HEK293T (cell line): ENCODE results near the gene PLCZ1.

ENCODE experiments used
- CTCF ChIA-PET: fragments of 350-600 bp; formaldehyde crosslinking; extraction: SDS; loops from one replicate; lab custom pipeline; 2021; ENCODE audit warnings: antibody characterized with exemption, inconsistent platforms; lab: Yijun Ruan, JAX
- POLR2A ChIA-PET: fragments of 350-600 bp; formaldehyde crosslinking; extraction: SDS; loops from one replicate; lab custom pipeline; 2020; ENCODE audit warnings: antibody characterized with exemption, inconsistent platforms; lab: Yijun Ruan, JAX
- DNase-seq: peaks from one replicate; pipeline ENCODE4 v3.0.0; 2012; ENCODE audit warnings: mixed read lengths; ENCODE audit errors: extremely low spot score
- ARNT ChIP-seq: fragments of 450-650 bp; IDR thresholded peaks from 2 replicates; pipeline ENCODE4 v1.6.1; 2017; ENCODE audit warnings: mild to moderate bottlenecking
- BHLHE40 ChIP-seq: fragments of 450-650 bp; IDR thresholded peaks from 2 replicates; pipeline ENCODE4 v1.6.1; 2016; ENCODE audit warnings: mild to moderate bottlenecking, moderate library complexity, borderline replicate concordance
- CTBP1 ChIP-seq: fragments of 450-650 bp; IDR thresholded peaks from 2 replicates; pipeline ENCODE4 v1.6.1; 2016; ENCODE audit warnings: borderline replicate concordance
- ELF4 ChIP-seq: fragments of 450-650 bp; IDR thresholded peaks from 2 replicates; pipeline ENCODE4 v1.6.1; 2017; ENCODE audit warnings: antibody characterized with exemption
- FOXA1 ChIP-seq: fragments of 450-650 bp; IDR thresholded peaks from 2 replicates; pipeline ENCODE4 v1.6.1; 2016; ENCODE audit warnings: mild to moderate bottlenecking
- FOXK2 ChIP-seq: fragments of 450-650 bp; IDR thresholded peaks from 2 replicates; pipeline ENCODE4 v1.6.1; 2016; ENCODE audit warnings: mild to moderate bottlenecking
- FOXM1 ChIP-seq: fragments of 450-650 bp; IDR thresholded peaks from 2 replicates; pipeline ENCODE4 v1.6.1; 2017; ENCODE audit warnings: mild to moderate bottlenecking, borderline replicate concordance
- HDGF ChIP-seq: fragments of 450-650 bp; IDR thresholded peaks from 2 replicates; pipeline ENCODE4 v1.6.1; 2017; ENCODE audit warnings: antibody characterized with exemption, borderline replicate concordance
- L3MBTL2 ChIP-seq: fragments of 450-650 bp; conservative IDR thresholded peaks from 2 replicates; pipeline ENCODE4 v1.6.1; 2016; ENCODE audit warnings: mild to moderate bottlenecking
- LEF1 ChIP-seq: fragments of 450-650 bp; IDR thresholded peaks from 2 replicates; pipeline ENCODE4 v1.6.1; 2017; ENCODE audit warnings: mild to moderate bottlenecking, borderline replicate concordance
- NFRKB ChIP-seq: fragments of 450-650 bp; IDR thresholded peaks from 2 replicates; pipeline ENCODE4 v1.6.1; 2016; ENCODE audit warnings: mild to moderate bottlenecking, moderate library complexity
- PKNOX1 ChIP-seq: fragments of 450-650 bp; IDR thresholded peaks from 2 replicates; pipeline ENCODE4 v1.6.1; 2016
- SP1 ChIP-seq: fragments of 450-650 bp; IDR thresholded peaks from 2 replicates; pipeline ENCODE4 v1.6.1; 2017
- SUZ12 ChIP-seq: fragments of 450-650 bp; IDR thresholded peaks from 2 replicates; pipeline ENCODE4 v1.6.1; 2016; ENCODE audit warnings: mild to moderate bottlenecking
- TARDBP ChIP-seq: fragments of 450-650 bp; IDR thresholded peaks from 2 replicates; pipeline ENCODE4 v1.6.1; 2016
- ZNF384 ChIP-seq: fragments of 450-650 bp; IDR thresholded peaks from 2 replicates; pipeline ENCODE4 v1.6.1; 2016

The PLCZ1 gene

GRCh38 chr12:18731156-18731555 lies 6.7 kb downstream of the PLCZ1 start:
- CTCF ChIA-PET = no interaction called here
- POLR2A ChIA-PET = no interaction called here
- TF ChIP-seq ELF4 = no peak
- TF ChIP-seq LEF1 = no peak
- no peak for TF ChIP-seq ZNF384
- no peak for TF ChIP-seq NFRKB
- TF ChIP-seq FOXK2 = no peak
- no peak for TF ChIP-seq FOXM1
- no peak for TF ChIP-seq BHLHE40
- TF ChIP-seq ARNT = no peak
- no peak for TF ChIP-seq TARDBP
- no peak for TF ChIP-seq SUZ12
- no peak for TF ChIP-seq L3MBTL2
- TF ChIP-seq SP1 = no peak
- no peak for TF ChIP-seq CTBP1
- no peak for TF ChIP-seq HDGF
- DNase-seq = no peak

- TF ChIP-seq LEF1 (no peak), SP1 (no peak), FOXM1 (no peak), L3MBTL2 (no peak), ARNT (no peak), SUZ12 (no peak), NFRKB (no peak), BHLHE40 (no peak), ZNF384 (no peak), ELF4 (no peak), FOXK2 (no peak), CTBP1 (no peak), TARDBP (no peak)
- CTCF ChIA-PET = no interaction called here
- POLR2A ChIA-PET = no interaction called here
- no peak for DNase-seq
Measured at GRCh38 chr12:18723752-18724151, 14.1 kb downstream of the PLCZ1 start.

GRCh38 chr12:18721452-18721851 lies 16.4 kb downstream of the PLCZ1 start:
- TF ChIP-seq TARDBP (no peak), FOXK2 (no peak), ZNF384 (no peak)
- no peak for DNase-seq
- ChIA-PET POLR2A (no interaction called here), CTCF (no interaction called here)

- POLR2A ChIA-PET = no interaction called here
- CTCF ChIA-PET = no interaction called here
Measured at GRCh38 chr12:18720690-18721089, 17.1 kb downstream of the PLCZ1 start.

GRCh38 chr12:18719922-18720510 lies 17.8 kb downstream of the PLCZ1 start:
- POLR2A ChIA-PET = no interaction called here
- no peak for DNase-seq
- TF ChIP-seq SUZ12 (no peak), PKNOX1 (no peak), ARNT (no peak)
- CTCF ChIA-PET = no interaction called here

More at GRCh38 chr12:18720690-18721089, 17.1 kb downstream of the PLCZ1 start:
- no peak for TF ChIP-seq FOXK2
- TF ChIP-seq SUZ12 = no peak
- TF ChIP-seq ARNT = no peak
- no peak for TF ChIP-seq BHLHE40
- no peak for TF ChIP-seq CTBP1
- TF ChIP-seq SP1 = no peak
- no peak for TF ChIP-seq PKNOX1
- no peak for TF ChIP-seq FOXM1
- TF ChIP-seq FOXA1 = no peak
- no peak for TF ChIP-seq L3MBTL2
- no peak for TF ChIP-seq TARDBP
- TF ChIP-seq ELF4 = no peak
- no peak for TF ChIP-seq HDGF
- no peak for DNase-seq

- TF ChIP-seq NFRKB = no peak
- no peak for TF ChIP-seq ZNF384
- TF ChIP-seq FOXM1 = no peak
- TF ChIP-seq FOXK2 = no peak
- TF ChIP-seq PKNOX1 = no peak
- TF ChIP-seq LEF1 = no peak
- no peak for TF ChIP-seq SP1
- TF ChIP-seq ELF4 = no peak
- TF ChIP-seq TARDBP = no peak
- no peak for TF ChIP-seq FOXA1
- no peak for TF ChIP-seq CTBP1
- DNase-seq = no peak
- ChIA-PET POLR2A (no interaction called here), CTCF (no interaction called here)
Measured at GRCh38 chr12:18718462-18718861, 19.4 kb downstream of the PLCZ1 start.

- TF ChIP-seq SUZ12 = no peak
- TF ChIP-seq CTBP1 = no peak
- no peak for TF ChIP-seq NFRKB
- no peak for TF ChIP-seq SP1
- TF ChIP-seq TARDBP = no peak
- no peak for TF ChIP-seq ELF4
- TF ChIP-seq L3MBTL2 = no peak
- no peak for TF ChIP-seq LEF1
- TF ChIP-seq FOXA1 = no peak
- no peak for TF ChIP-seq BHLHE40
- no peak for TF ChIP-seq ZNF384
- TF ChIP-seq HDGF = no peak
- TF ChIP-seq FOXM1 = no peak
- no peak for TF ChIP-seq ARNT
- TF ChIP-seq FOXK2 = no peak
- TF ChIP-seq PKNOX1 = no peak
- no peak for DNase-seq
- POLR2A ChIA-PET = no interaction called here
- CTCF ChIA-PET = no interaction called here
Measured at GRCh38 chr12:18716236-18716635, 21.6 kb downstream of the PLCZ1 start.
